ENCODE data around the gene DAAM2. TPM values are rescaled to one million over a fixed set of nuclear protein-coding genes. Genes with fewer than 3 reads are reported as not detected.

DAAM2 gene
- total RNA-seq, 1 experiment from 2014 or later, result not detected

DNA sequence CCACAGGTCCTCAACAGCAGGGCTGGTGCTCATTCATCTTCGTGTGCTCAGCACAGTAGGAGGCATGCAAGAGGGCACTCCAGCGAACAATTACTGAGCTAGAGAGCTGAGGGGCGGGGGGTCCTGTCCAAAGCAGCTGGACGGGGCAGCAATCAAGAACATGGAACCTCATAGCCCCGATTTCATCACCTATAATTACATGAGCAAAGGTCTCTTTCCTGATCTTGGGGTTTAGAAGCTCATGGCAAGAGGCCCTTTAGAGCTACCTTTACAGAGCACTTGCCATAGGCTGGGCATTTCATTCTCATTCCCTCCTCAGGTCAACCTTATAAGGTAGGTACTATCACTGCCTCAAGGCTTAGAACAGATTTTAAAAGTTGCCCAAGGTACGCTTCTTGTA lies 131.7 kb downstream of the DAAM2 start:
- peaks cover 6% of the 10 kb centered on the region for H3K27me3 Mint-ChIP-seq (ENCODE audit: insufficient read depth, unreplicated experiment)
- peaks cover 18% of the 10 kb centered on the region for H3K4me1 ChIP-seq
- DNase-seq, result no peak
- H3K9me3 Mint-ChIP-seq (ENCODE audit: unreplicated experiment), result peaks cover 11% of the 10 kb centered on the region
- TF ChIP-seq, protein P1, sequence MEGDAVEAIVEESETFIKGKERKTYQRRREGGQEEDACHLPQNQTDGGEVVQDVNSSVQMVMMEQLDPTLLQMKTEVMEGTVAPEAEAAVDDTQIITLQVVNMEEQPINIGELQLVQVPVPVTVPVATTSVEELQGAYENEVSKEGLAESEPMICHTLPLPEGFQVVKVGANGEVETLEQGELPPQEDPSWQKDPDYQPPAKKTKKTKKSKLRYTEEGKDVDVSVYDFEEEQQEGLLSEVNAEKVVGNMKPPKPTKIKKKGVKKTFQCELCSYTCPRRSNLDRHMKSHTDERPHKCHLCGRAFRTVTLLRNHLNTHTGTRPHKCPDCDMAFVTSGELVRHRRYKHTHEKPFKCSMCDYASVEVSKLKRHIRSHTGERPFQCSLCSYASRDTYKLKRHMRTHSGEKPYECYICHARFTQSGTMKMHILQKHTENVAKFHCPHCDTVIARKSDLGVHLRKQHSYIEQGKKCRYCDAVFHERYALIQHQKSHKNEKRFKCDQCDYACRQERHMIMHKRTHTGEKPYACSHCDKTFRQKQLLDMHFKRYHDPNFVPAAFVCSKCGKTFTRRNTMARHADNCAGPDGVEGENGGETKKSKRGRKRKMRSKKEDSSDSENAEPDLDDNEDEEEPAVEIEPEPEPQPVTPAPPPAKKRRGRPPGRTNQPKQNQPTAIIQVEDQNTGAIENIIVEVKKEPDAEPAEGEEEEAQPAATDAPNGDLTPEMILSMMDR (IDR thresholded peaks at IDR 0.05; ENCODE audit: insufficient read depth in 1 of 2, low read depth in 1 of 2, low read length in 1 of 2, severe bottlenecking in 1 of 2, unreplicated experiment in 1 of 2), result no peak
- no peaks in the 10 kb centered on the region for H3K27me3 ChIP-seq (replicated peaks; ENCODE audit: control insufficient read depth, insufficient read depth, low read length)
- no peak overlapping the region for H3K4me3 Mint-ChIP-seq (ENCODE audit: unreplicated experiment)
- H3K4me3 ChIP-seq (ENCODE audit: low read depth, low read length), result no peak overlapping the region
- ChIA-PET CTCF (no interaction called here), POLR2A (no interaction called here)
- peaks cover 27% of the 10 kb centered on the region for H3K9me3 ChIP-seq
- peak overlapping the region; percentile 57 for H3K27ac Mint-ChIP-seq (ENCODE audit: unreplicated experiment)
- peaks cover 17% of the 10 kb centered on the region for H3K36me3 ChIP-seq (ENCODE audit: control insufficient read depth, insufficient read depth, low read length)
- no TSS peak for BruUV-seq (replicated peaks)
- peaks cover 96% of the 10 kb centered on the region for H3K36me3 Mint-ChIP-seq (ENCODE audit: insufficient read depth, unreplicated experiment)
- H3K4me1 Mint-ChIP-seq (ENCODE audit: low read depth, unreplicated experiment), result peaks cover 2% of the 10 kb centered on the region
- intact Hi-C loops (cut with micrococcal nuclease; ENCODE audit: unreplicated experiment), result no loop called here

DNA sequence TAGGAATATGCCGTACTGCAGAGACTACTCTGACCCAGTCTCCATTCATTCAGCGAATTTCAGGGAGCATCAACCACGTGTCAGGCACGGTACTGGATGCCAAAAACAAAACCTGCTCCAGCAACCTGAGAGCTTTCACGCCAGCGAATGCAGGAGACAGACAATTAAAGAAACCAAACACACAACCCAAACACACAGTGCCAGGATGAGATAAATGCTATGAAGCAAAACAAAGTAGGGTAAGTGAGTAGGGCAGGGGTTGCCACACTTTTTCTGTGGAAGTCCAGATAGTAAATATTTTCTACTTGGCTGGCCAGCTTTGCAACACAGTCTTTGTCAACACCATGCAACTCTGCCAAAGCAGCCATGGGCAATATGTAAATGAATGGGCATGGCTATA lies 132.1 kb downstream of the DAAM2 start:
- H3K9me3 Mint-ChIP-seq (ENCODE audit: unreplicated experiment), result peaks cover 13% of the 10 kb centered on the region

DNA sequence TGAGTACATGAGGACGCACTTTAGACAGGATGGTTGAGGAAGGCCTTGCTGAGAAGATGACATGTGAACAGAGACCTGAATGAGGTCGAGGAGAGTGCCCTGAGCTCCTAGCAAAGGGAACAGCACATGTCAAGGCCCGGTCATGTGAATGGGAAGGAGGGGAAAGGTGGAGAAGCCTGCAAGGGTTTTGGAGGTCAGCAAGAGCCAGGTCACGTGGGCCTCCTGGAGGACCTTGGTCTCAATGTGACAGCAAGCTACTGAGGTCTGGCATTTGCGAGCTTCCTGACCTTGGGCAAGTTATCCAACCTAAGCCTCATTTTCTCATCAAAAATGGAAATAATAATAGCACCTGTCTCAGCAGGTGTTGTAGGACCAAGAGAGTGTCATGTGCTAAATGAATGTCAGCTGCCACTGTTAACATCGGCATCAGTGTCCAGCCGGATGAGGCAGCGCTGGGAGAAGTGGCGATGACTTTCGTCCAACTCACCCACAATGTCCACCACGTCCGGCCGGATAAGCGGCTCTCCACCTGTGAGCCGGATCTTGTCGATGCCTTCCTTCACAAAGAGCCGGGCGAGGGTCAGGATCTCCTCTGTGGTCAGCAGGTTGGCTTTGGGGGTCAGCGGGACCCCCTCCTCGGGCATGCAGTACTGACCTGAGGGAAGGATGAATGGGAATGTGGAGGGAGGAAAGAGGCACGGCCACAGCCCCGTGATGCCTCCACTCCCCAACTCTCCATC lies 133.2 kb downstream of the DAAM2 start:
- Mint-ChIP-seq H3K27me3 (ENCODE audit: insufficient read depth, unreplicated experiment) (peaks cover 6% of the 10 kb centered on the region), H3K4me1 (ENCODE audit: low read depth, unreplicated experiment) (no peaks in the 10 kb centered on the region), H3K4me3 (ENCODE audit: unreplicated experiment) (no peak overlapping the region), H3K9me3 (ENCODE audit: unreplicated experiment) (peaks cover 9% of the 10 kb centered on the region), H3K27ac (ENCODE audit: unreplicated experiment) (peak overlapping the region; percentile 84), H3K36me3 (ENCODE audit: insufficient read depth, unreplicated experiment) (peaks cover 96% of the 10 kb centered on the region)
- intact Hi-C loops (cut with micrococcal nuclease; ENCODE audit: unreplicated experiment), result no loop called here
- no TSS peak for BruUV-seq (replicated peaks)
- no peak for DNase-seq
- Histone ChIP-seq H3K4me3 (ENCODE audit: low read depth, low read length) (no peak overlapping the region), H3K27me3 (replicated peaks; ENCODE audit: control insufficient read depth, insufficient read depth, low read length) (no peaks in the 10 kb centered on the region), H3K9me3 (peaks cover 15% of the 10 kb centered on the region), H3K4me1 (peaks cover 3% of the 10 kb centered on the region), H3K36me3 (ENCODE audit: control insufficient read depth, insufficient read depth, low read length) (peaks cover 22% of the 10 kb centered on the region)
- TF ChIP-seq, protein P1 (IDR thresholded peaks at IDR 0.05; ENCODE audit: insufficient read depth in 1 of 2, low read depth in 1 of 2, low read length in 1 of 2, severe bottlenecking in 1 of 2, unreplicated experiment in 1 of 2), result no peak
- POLR2A ChIA-PET, result interaction anchor here (0.6 kb wide), 1 partner anchor 1881 kb away, joined by 3 read pairs; no protein-coding TSS in a partner anchor
- CTCF ChIA-PET, result no interaction called here

More for the DNA sequence above, 132.1 kb downstream of the DAAM2 start:
- Mint-ChIP-seq H3K27ac (ENCODE audit: unreplicated experiment) (peak overlapping the region; percentile 57), H3K36me3 (ENCODE audit: insufficient read depth, unreplicated experiment) (peaks cover 96% of the 10 kb centered on the region), H3K27me3 (ENCODE audit: insufficient read depth, unreplicated experiment) (peaks cover 6% of the 10 kb centered on the region), H3K4me1 (ENCODE audit: low read depth, unreplicated experiment) (no peaks in the 10 kb centered on the region), H3K4me3 (ENCODE audit: unreplicated experiment) (no peak overlapping the region)
- H3K4me3 ChIP-seq (ENCODE audit: low read depth, low read length), result no peak overlapping the region
- no peak for DNase-seq
- ChIA-PET CTCF (no interaction called here), POLR2A (no interaction called here)
- H3K9me3 ChIP-seq, result peaks cover 23% of the 10 kb centered on the region
- TF ChIP-seq, protein P1 (IDR thresholded peaks at IDR 0.05; ENCODE audit: insufficient read depth in 1 of 2, low read depth in 1 of 2, low read length in 1 of 2, severe bottlenecking in 1 of 2, unreplicated experiment in 1 of 2), result no peak
- no peaks in the 10 kb centered on the region for H3K27me3 ChIP-seq (replicated peaks; ENCODE audit: control insufficient read depth, insufficient read depth, low read length)
- no TSS peak for BruUV-seq (replicated peaks)
- H3K36me3 ChIP-seq (ENCODE audit: control insufficient read depth, insufficient read depth, low read length), result peaks cover 19% of the 10 kb centered on the region
- peaks cover 14% of the 10 kb centered on the region for H3K4me1 ChIP-seq
- intact Hi-C loops (cut with micrococcal nuclease; ENCODE audit: unreplicated experiment), result no loop called here

Data from Caco-2 (cell line).